Loucy (cell line): ENCODE measurements around the gene RANBP17.

Source experiments
- CTCF ChIP-seq: fragments of 200-600 bp; sonication (generic); conservative IDR thresholded peaks from 2 replicates; pipeline ENCODE4 v1.5.1; 2014; ENCODE audit warnings: mild to moderate bottlenecking, antibody characterized with exemption, low read length
- EZH2phosphoT487 ChIP-seq: fragments of 200-600 bp; IDR thresholded peaks from 2 replicates; pipeline ENCODE4 v1.6.1; 2018; ENCODE audit warnings: antibody characterized with exemption, mild to moderate bottlenecking, moderate library complexity, borderline replicate concordance

DNA sequence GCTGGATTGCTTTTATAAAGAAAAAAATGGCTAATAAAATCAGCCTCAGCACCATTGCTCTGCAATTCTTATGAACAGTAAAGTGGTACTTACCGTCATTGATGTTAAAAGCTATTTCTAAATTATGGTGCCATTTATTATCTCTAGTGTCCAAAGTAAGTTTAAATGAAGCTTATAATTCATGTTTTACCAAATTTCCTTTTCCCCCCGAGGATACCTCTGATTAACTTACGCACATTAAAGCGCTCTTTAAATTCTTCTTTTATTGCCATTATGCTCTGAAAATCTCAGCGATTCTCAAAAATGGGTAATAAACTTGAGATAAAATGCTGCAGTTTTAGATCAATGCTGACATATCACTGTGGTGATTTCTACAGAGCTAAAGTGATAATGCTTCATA, 460.7 kb downstream of the RANBP17 start:
- TF ChIP-seq CTCF (no peak), EZH2phosphoT487 (no peak)
